HEK293 (cell line): ENCODE results near the gene IL3.

Experiments
- FEZF1 ChIP-seq: fragments of 450-650 bp; formaldehyde crosslinking; IDR thresholded peaks from 2 replicates; pipeline ENCODE4 v1.5.1; 2016; ENCODE audit warnings: missing biosample characterization, missing genetic modification characterization
- HOXC10 ChIP-seq: sonication (generic); formaldehyde crosslinking; IDR thresholded peaks from 2 replicates; pipeline ENCODE4 v1.8.1; 2023; ENCODE audit warnings: mild to moderate bottlenecking, missing genetic modification reagents
- ZBTB20 ChIP-seq: fragments of 450-650 bp; formaldehyde crosslinking; IDR thresholded peaks from 2 replicates; pipeline ENCODE4 v1.5.1; 2016; ENCODE audit warnings: missing biosample characterization, missing genetic modification characterization
- ZFP3 ChIP-seq: fragments of 450-650 bp; formaldehyde crosslinking; IDR thresholded peaks from 2 replicates; pipeline ENCODE4 v1.5.1; 2016; ENCODE audit warnings: low read depth, missing biosample characterization, missing genetic modification characterization
- ZFP37 ChIP-seq: fragments of 450-650 bp; formaldehyde crosslinking; IDR thresholded peaks from 2 replicates; pipeline ENCODE4 v1.5.1; 2016; ENCODE audit warnings: missing biosample characterization, missing genetic modification characterization
- ZFP41 ChIP-seq: fragments of 450-650 bp; formaldehyde crosslinking; IDR thresholded peaks from 2 replicates; pipeline ENCODE4 v1.5.1; 2016; ENCODE audit warnings: missing biosample characterization, missing genetic modification characterization, borderline replicate concordance
- ZFP69B ChIP-seq: fragments of 450-650 bp; formaldehyde crosslinking; IDR thresholded peaks from 2 replicates; pipeline ENCODE4 v1.5.1; 2016; ENCODE audit warnings: missing biosample characterization, missing genetic modification characterization
- ZIC2 ChIP-seq: fragments of 450-650 bp; formaldehyde crosslinking; IDR thresholded peaks from 2 replicates; pipeline ENCODE4 v1.5.1; 2016; ENCODE audit warnings: missing biosample characterization, missing genetic modification characterization
- ZNF112 ChIP-seq: fragments of 450-650 bp; formaldehyde crosslinking; IDR thresholded peaks from 2 replicates; pipeline ENCODE4 v1.5.0; 2017; ENCODE audit warnings: missing biosample characterization, missing genetic modification characterization
- ZNF133 ChIP-seq: fragments of 450-650 bp; formaldehyde crosslinking; IDR thresholded peaks from 2 replicates; pipeline ENCODE4 v1.5.1; 2016; ENCODE audit warnings: missing biosample characterization, missing genetic modification characterization
- ZNF16 ChIP-seq: fragments of 450-650 bp; formaldehyde crosslinking; IDR thresholded peaks from 2 replicates; pipeline ENCODE4 v1.5.1; 2016; ENCODE audit warnings: low read depth, missing biosample characterization, missing genetic modification characterization
- ZNF184 ChIP-seq: fragments of 450-650 bp; IDR thresholded peaks from 2 replicates; pipeline ENCODE4 v1.5.1; 2018; ENCODE audit warnings: missing biosample characterization, mild to moderate bottlenecking, missing genetic modification characterization
- ZNF302 ChIP-seq: fragments of 450-650 bp; formaldehyde crosslinking; IDR thresholded peaks from 2 replicates; pipeline ENCODE4 v1.5.1; 2016; ENCODE audit warnings: missing biosample characterization, missing genetic modification characterization, low read depth
- ZNF324 ChIP-seq: fragments of 450-650 bp; formaldehyde crosslinking; IDR thresholded peaks from 2 replicates; pipeline ENCODE4 v1.5.1; 2016; ENCODE audit warnings: missing biosample characterization, missing genetic modification characterization
- ZNF350 ChIP-seq: fragments of 450-650 bp; formaldehyde crosslinking; IDR thresholded peaks from 2 replicates; pipeline ENCODE4 v1.5.0; 2017; ENCODE audit warnings: missing biosample characterization, mild to moderate bottlenecking, missing genetic modification characterization
- ZNF423 ChIP-seq: fragments of 450-650 bp; formaldehyde crosslinking; IDR thresholded peaks from 2 replicates; pipeline ENCODE4 v1.5.1; 2016; ENCODE audit warnings: missing biosample characterization, missing genetic modification characterization
- ZNF544 ChIP-seq: fragments of 450-650 bp; formaldehyde crosslinking; IDR thresholded peaks from 2 replicates; pipeline ENCODE4 v1.5.0; 2017; ENCODE audit warnings: missing biosample characterization, missing genetic modification characterization
- ZNF549 ChIP-seq: fragments of 450-650 bp; IDR thresholded peaks from 2 replicates; pipeline ENCODE4 v1.5.1; 2018; ENCODE audit warnings: missing biosample characterization, missing genetic modification characterization, mild to moderate bottlenecking, inconsistent platforms, moderate library complexity
- ZNF555 ChIP-seq: fragments of 450-650 bp; formaldehyde crosslinking; conservative IDR thresholded peaks from 2 replicates; pipeline ENCODE4 v1.5.1; 2017; ENCODE audit warnings: missing biosample characterization, mild to moderate bottlenecking, missing genetic modification characterization, inconsistent platforms
- ZNF600 ChIP-seq: fragments of 450-650 bp; formaldehyde crosslinking; IDR thresholded peaks from 2 replicates; pipeline ENCODE4 v1.5.1; 2016; ENCODE audit warnings: missing biosample characterization, missing genetic modification characterization
- ZNF660 ChIP-seq: fragments of 450-650 bp; IDR thresholded peaks from 2 replicates; pipeline ENCODE4 v1.5.1; 2018; ENCODE audit warnings: missing biosample characterization, mild to moderate bottlenecking, missing genetic modification characterization
- ZNF785 ChIP-seq: fragments of 450-650 bp; formaldehyde crosslinking; IDR thresholded peaks from 2 replicates; pipeline ENCODE4 v1.5.1; 2016; ENCODE audit warnings: missing biosample characterization, missing genetic modification characterization
- ZNF791 ChIP-seq: fragments of 450-650 bp; formaldehyde crosslinking; IDR thresholded peaks from 2 replicates; pipeline ENCODE4 v1.5.1; 2016; ENCODE audit warnings: missing biosample characterization, missing genetic modification characterization
- ZSCAN30 ChIP-seq: fragments of 450-650 bp; IDR thresholded peaks from 2 replicates; pipeline ENCODE4 v1.5.1; 2018; ENCODE audit warnings: missing biosample characterization, mild to moderate bottlenecking, missing genetic modification characterization, moderate library complexity
- TF ChIP-seq, protein P1 (sequence below): fragments of 450-650 bp; formaldehyde crosslinking; IDR thresholded peaks from 2 replicates; pipeline ENCODE4 v1.5.1; 2016; ENCODE audit warnings: missing biosample characterization, missing genetic modification characterization
- TF ChIP-seq, protein P2 (sequence below): fragments of 450-650 bp; formaldehyde crosslinking; IDR thresholded peaks from 2 replicates; pipeline ENCODE4 v1.5.1; 2016; ENCODE audit warnings: missing biosample characterization, missing genetic modification characterization
- TF ChIP-seq, protein P3 (sequence below): fragments of 450-650 bp; formaldehyde crosslinking; IDR thresholded peaks from 2 replicates; pipeline ENCODE4 v1.5.1; 2016; ENCODE audit warnings: missing biosample characterization, missing genetic modification characterization
- TF ChIP-seq, protein P4 (sequence below): fragments of 450-650 bp; formaldehyde crosslinking; IDR thresholded peaks from 2 replicates; pipeline ENCODE4 v1.5.1; 2017; ENCODE audit warnings: missing biosample characterization, missing genetic modification characterization
- TF ChIP-seq, protein P5 (sequence below): fragments of 450-650 bp; formaldehyde crosslinking; IDR thresholded peaks from 2 replicates; pipeline ENCODE4 v1.5.1; 2016; ENCODE audit warnings: missing biosample characterization, missing genetic modification characterization
- TF ChIP-seq, protein P6 (sequence below): fragments of 450-650 bp; formaldehyde crosslinking; IDR thresholded peaks from 2 replicates; pipeline ENCODE4 v1.5.1; 2016; ENCODE audit warnings: missing biosample characterization, missing genetic modification characterization

Gene IL3

DNA sequence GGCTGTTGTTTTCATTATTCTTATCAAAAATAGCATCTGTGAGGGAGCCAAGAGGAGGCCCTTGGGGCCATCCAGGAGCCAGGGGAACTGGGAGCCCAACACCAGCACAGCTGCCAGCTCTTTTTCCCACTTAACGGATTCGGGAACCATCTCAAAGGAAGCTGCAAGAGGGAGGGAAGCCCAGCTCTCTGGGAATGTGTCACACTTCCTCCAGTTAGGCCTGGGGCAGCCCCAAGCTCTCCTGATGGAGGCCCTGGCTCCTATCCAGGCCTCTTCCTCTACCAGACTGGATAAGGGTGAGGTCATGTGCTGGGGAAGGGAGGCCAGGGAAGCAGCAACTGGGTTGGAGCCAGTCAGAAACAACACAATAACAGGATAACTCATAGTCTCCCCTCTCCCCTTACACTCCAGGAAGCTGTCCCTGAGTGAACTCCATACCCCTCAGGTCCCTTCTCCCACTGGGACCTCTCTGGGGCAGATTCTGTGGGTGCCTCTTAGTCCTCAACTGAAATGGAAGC lies 25.9 kb downstream of the IL3 start (continued):
- TF ChIP-seq, protein P1, sequence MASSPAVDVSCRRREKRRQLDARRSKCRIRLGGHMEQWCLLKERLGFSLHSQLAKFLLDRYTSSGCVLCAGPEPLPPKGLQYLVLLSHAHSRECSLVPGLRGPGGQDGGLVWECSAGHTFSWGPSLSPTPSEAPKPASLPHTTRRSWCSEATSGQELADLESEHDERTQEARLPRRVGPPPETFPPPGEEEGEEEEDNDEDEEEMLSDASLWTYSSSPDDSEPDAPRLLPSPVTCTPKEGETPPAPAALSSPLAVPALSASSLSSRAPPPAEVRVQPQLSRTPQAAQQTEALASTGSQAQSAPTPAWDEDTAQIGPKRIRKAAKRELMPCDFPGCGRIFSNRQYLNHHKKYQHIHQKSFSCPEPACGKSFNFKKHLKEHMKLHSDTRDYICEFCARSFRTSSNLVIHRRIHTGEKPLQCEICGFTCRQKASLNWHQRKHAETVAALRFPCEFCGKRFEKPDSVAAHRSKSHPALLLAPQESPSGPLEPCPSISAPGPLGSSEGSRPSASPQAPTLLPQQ = peak; percentile 35
- no peak for TF ChIP-seq FEZF1 (tag by site-specific recombination)
- TF ChIP-seq ZNF350 (tag by site-specific recombination) = no peak
- no peak; the same call in 1 of the 2 replicates for TF ChIP-seq ZNF785 (tag by site-specific recombination)
- TF ChIP-seq ZNF324 (tag by site-specific recombination) = no peak
- no peak for TF ChIP-seq ZNF16 (tag by site-specific recombination)
- TF ChIP-seq, protein P2, sequence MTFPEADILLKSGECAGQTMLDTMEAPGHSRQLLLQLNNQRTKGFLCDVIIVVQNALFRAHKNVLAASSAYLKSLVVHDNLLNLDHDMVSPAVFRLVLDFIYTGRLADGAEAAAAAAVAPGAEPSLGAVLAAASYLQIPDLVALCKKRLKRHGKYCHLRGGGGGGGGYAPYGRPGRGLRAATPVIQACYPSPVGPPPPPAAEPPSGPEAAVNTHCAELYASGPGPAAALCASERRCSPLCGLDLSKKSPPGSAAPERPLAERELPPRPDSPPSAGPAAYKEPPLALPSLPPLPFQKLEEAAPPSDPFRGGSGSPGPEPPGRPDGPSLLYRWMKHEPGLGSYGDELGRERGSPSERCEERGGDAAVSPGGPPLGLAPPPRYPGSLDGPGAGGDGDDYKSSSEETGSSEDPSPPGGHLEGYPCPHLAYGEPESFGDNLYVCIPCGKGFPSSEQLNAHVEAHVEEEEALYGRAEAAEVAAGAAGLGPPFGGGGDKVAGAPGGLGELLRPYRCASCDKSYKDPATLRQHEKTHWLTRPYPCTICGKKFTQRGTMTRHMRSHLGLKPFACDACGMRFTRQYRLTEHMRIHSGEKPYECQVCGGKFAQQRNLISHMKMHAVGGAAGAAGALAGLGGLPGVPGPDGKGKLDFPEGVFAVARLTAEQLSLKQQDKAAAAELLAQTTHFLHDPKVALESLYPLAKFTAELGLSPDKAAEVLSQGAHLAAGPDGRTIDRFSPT = no peak
- TF ChIP-seq, protein P3, sequence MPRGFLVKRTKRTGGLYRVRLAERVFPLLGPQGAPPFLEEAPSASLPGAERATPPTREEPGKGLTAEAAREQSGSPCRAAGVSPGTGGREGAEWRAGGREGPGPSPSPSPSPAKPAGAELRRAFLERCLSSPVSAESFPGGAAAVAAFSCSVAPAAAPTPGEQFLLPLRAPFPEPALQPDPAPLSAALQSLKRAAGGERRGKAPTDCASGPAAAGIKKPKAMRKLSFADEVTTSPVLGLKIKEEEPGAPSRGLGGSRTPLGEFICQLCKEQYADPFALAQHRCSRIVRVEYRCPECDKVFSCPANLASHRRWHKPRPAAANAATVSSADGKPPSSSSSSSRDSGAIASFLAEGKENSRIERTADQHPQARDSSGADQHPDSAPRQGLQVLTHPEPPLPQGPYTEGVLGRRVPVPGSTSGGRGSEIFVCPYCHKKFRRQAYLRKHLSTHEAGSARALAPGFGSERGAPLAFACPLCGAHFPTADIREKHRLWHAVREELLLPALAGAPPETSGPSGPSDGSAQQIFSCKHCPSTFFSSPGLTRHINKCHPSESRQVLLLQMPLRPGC (tag by site-specific recombination) = no peak
- TF ChIP-seq, protein P4, sequence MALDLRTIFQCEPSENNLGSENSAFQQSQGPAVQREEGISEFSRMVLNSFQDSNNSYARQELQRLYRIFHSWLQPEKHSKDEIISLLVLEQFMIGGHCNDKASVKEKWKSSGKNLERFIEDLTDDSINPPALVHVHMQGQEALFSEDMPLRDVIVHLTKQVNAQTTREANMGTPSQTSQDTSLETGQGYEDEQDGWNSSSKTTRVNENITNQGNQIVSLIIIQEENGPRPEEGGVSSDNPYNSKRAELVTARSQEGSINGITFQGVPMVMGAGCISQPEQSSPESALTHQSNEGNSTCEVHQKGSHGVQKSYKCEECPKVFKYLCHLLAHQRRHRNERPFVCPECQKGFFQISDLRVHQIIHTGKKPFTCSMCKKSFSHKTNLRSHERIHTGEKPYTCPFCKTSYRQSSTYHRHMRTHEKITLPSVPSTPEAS = no peak
- TF ChIP-seq ZSCAN30 (tag by site-specific recombination) = no peak
- 0 out of 2 replicates have a peak, but pooled peaks have one; percentile 19 for TF ChIP-seq ZIC2
- no peak for TF ChIP-seq ZNF791 (tag by site-specific recombination)
- no peak for TF ChIP-seq ZFP3 (tag by site-specific recombination)
- TF ChIP-seq ZNF133 = no peak
- TF ChIP-seq, protein P5, sequence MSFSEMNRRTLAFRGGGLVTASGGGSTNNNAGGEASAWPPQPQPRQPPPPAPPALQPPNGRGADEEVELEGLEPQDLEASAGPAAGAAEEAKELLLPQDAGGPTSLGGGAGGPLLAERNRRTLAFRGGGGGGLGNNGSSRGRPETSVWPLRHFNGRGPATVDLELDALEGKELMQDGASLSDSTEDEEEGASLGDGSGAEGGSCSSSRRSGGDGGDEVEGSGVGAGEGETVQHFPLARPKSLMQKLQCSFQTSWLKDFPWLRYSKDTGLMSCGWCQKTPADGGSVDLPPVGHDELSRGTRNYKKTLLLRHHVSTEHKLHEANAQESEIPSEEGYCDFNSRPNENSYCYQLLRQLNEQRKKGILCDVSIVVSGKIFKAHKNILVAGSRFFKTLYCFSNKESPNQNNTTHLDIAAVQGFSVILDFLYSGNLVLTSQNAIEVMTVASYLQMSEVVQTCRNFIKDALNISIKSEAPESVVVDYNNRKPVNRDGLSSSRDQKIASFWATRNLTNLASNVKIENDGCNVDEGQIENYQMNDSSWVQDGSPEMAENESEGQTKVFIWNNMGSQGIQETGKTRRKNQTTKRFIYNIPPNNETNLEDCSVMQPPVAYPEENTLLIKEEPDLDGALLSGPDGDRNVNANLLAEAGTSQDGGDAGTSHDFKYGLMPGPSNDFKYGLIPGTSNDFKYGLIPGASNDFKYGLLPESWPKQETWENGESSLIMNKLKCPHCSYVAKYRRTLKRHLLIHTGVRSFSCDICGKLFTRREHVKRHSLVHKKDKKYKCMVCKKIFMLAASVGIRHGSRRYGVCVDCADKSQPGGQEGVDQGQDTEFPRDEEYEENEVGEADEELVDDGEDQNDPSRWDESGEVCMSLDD (tag by site-specific recombination) = no peak
- TF ChIP-seq ZFP69B (tag by site-specific recombination) = no peak
- TF ChIP-seq HOXC10 (CRISPR knock-in tag) = no peak
- TF ChIP-seq ZNF423 = no peak
- TF ChIP-seq ZNF184 (tag by site-specific recombination) = no peak
- no peak for TF ChIP-seq ZNF555 (tag by site-specific recombination)
- TF ChIP-seq ZNF660 (tag by site-specific recombination) = peak; percentile 35; the same call in 1 of the 2 replicates
- TF ChIP-seq, protein P6, sequence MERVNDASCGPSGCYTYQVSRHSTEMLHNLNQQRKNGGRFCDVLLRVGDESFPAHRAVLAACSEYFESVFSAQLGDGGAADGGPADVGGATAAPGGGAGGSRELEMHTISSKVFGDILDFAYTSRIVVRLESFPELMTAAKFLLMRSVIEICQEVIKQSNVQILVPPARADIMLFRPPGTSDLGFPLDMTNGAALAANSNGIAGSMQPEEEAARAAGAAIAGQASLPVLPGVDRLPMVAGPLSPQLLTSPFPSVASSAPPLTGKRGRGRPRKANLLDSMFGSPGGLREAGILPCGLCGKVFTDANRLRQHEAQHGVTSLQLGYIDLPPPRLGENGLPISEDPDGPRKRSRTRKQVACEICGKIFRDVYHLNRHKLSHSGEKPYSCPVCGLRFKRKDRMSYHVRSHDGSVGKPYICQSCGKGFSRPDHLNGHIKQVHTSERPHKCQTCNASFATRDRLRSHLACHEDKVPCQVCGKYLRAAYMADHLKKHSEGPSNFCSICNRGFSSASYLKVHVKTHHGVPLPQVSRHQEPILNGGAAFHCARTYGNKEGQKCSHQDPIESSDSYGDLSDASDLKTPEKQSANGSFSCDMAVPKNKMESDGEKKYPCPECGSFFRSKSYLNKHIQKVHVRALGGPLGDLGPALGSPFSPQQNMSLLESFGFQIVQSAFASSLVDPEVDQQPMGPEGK (tag by site-specific recombination) = peak; percentile 29; the same call in 1 of the 2 replicates
- TF ChIP-seq ZNF544 (tag by site-specific recombination) = no peak
- no peak for TF ChIP-seq ZNF302 (tag by site-specific recombination)
- TF ChIP-seq ZBTB20 (tag by site-specific recombination) = peak; percentile 41; the same call in 1 of the 2 replicates
- TF ChIP-seq ZNF600 = peak; percentile 63; the same call in 1 of the 2 replicates
- TF ChIP-seq ZFP41 (tag by site-specific recombination) = no peak
- no peak for TF ChIP-seq ZNF112 (tag by site-specific recombination)
- no peak for TF ChIP-seq ZFP37 (tag by site-specific recombination)
- no peak for TF ChIP-seq ZNF549 (tag by site-specific recombination)
